Mononuclear cell (primary cell): ENCODE data around the gene GLIPR1. TPM values are rescaled to one million over a fixed set of nuclear protein-coding genes. Genes with fewer than 3 reads are reported as not detected.

Experiments used
- H3K27me3 ChIP-seq: 2 replicates; pipeline ENCODE4 v1.6.0; 2011; ENCODE audit warnings: low read length, control low read depth; ENCODE audit not compliant: insufficient read depth
- H3K4me1 ChIP-seq: 2 replicates; pipeline ENCODE4 v1.5.1; 2011; ENCODE audit warnings: mild to moderate bottlenecking, low read length, control low read depth; ENCODE audit not compliant: insufficient read depth
- H3K4me3 ChIP-seq: 2 replicates; pipeline ENCODE4 v1.5.1; 2011; ENCODE audit warnings: mild to moderate bottlenecking, low read length, moderate library complexity
- H3K9me3 ChIP-seq: 2 replicates; pipeline ENCODE4 v1.5.1; 2011; ENCODE audit warnings: low read depth, mild to moderate bottlenecking, control low read depth, low read length
- total RNA-seq: library from RNA; depleted of rRNA; stranded (reverse); fragments of >200 nt; gene quantifications from one replicate; pipeline ENCODE4 v1.2.3, GENCODE V29; 2012

The GLIPR1 gene
- total RNA-seq, 1 donor: 92.7 TPM

DNA sequence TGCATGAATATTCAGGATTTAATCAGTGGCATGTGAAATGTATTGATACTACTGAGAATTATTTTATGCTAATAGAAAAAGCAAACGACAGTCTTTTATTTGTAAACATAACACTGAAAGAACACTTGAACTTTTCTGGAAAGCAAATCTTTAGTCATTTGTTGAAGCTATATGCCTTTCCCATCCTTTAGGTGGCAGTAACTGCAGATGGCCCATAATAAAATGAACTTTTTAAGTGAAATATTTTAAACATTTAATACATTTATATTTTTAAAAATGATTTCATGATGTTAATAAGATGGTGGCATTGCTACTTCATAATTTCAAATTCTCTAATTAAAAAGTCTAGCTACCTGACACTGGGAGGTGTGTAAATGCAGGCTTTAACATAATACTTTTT, 44.7 kb downstream of the GLIPR1 start:
- no peaks in the 10 kb centered on the region for H3K27me3 ChIP-seq
- no peak overlapping the region for H3K4me3 ChIP-seq
- no peaks in the 10 kb centered on the region for H3K9me3 ChIP-seq
- H3K4me1 ChIP-seq: no peaks in the 10 kb centered on the region

DNA sequence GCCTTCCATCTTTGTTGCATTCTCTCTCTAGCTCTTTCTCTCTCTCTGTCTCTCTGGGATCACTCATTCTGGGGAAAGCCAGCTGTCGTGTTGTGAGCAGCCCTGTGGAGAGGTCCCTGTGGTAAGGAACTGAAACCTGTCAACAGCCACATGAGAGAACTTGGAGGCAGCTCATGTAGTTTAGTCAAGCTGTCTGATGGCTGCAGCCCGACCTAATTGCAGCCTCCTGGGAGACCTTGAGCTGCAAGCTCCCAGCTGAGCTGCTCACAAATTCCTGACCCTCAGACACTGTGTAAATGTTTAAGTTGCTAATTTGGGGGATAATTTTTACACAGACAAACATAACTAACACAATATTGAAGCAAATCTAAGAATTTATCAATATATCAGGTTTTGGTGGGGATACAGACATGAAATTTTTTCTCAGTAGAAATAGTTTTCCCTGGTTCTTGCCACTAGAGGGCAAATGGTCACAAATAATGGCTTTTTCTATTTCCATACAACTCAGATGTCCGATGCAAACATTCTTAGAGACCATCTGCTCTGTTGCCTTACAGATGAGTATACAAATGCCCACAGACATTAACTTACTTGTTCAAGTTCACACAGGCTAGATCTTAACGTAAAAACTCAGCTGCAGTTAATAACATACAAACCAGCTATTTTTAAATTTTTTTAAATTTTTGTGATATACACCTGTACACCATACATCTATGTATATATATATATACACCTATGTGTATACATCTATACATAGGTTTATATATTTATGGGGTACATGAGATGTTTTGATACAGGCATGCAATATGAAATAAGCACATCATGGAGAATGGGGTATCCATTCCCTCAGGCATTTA, 46.3 kb downstream of the GLIPR1 start:
- Histone ChIP-seq H3K4me1 (no peaks in the 10 kb centered on the region), H3K4me3 (no peak overlapping the region), H3K9me3 (no peaks in the 10 kb centered on the region), H3K27me3 (peaks cover 4% of the 10 kb centered on the region)

DNA sequence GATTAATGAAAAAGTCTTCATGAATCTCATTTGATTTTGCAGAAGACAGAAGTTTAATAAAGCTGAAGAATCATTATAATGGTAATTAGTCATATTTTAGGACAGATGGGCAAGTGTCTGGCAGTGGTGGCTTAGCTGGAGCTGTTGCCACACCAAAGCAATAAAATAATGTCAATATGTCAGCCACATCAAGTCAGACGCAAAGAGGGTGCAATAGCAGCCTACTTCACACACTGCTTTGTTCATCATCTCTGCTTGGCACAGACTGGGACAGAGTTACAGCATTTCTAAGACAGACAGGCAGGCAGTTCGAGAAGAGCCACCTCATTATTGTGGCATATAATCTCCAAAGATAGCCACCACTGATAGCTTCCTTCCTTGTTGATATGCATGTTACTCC, 47.7 kb downstream of the GLIPR1 start:
- H3K27me3 ChIP-seq: peaks cover 8% of the 10 kb centered on the region
- no peaks in the 10 kb centered on the region for H3K9me3 ChIP-seq
- H3K4me1 ChIP-seq: no peaks in the 10 kb centered on the region
- H3K4me3 ChIP-seq: no peak overlapping the region

DNA sequence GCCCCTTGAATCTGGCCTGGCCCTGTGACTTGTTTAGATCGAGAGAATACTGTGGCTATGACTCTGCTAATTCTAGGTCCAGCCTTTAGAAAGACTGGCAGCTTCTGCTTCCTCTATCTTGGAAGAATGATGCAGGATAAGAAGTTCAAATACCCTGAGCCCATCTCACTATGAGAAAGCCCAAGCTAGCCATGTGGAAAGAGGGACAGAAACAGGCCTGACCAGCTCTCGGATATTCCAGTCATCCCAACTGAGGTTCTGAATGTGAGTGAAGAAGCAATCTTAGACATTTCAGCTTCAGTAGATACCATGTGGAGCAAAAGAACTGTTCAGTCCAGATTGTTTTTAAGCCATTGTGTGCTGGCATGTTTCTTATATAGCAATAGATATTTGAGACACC, 48.1 kb downstream of the GLIPR1 start:
- Histone ChIP-seq H3K9me3 (no peaks in the 10 kb centered on the region), H3K4me3 (no peak overlapping the region), H3K27me3 (peaks cover 8% of the 10 kb centered on the region), H3K4me1 (no peaks in the 10 kb centered on the region)

DNA sequence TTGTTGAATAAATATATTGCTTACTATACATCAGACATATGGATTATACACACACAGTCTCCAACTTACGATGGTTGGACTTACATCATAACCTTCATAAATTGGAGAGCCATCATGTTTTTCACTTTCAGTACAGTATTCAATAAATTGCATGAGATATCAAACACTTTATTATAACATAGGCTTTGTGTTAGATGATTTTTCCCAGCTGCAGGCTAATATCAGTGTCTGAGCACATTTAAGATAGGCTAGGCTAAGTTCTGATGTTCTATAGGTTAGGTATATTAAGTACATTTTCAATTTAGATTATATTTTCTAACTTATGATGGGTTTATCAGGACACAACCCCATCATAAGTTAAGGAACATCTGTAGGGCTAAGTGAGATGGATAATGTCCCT, 48.8 kb downstream of the GLIPR1 start:
- H3K9me3 ChIP-seq: no peaks in the 10 kb centered on the region
- peaks cover 8% of the 10 kb centered on the region for H3K27me3 ChIP-seq
- H3K4me1 ChIP-seq: no peaks in the 10 kb centered on the region
- H3K4me3 ChIP-seq: no peak overlapping the region

DNA sequence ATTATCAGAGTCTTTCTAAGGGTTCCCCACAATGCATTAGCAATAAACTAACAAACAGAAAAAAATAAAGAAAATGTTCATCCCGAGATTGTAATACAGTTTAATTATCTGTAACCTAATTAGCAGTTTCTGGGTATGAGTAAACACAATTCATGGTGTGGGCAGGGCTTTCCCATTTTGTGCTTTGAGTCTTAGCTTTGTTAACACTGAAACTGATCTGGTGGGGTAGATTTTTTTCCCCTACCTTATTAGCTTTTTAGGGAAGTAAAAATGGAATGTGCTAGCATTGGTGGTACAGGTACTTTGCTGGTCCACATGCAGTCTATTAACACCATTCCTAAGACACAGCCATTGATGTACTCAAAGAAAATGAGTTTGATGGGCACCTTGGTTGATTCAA, 49.3 kb downstream of the GLIPR1 start:
- no peaks in the 10 kb centered on the region for H3K4me1 ChIP-seq
- peaks cover 8% of the 10 kb centered on the region for H3K27me3 ChIP-seq
- H3K4me3 ChIP-seq: no peak overlapping the region
- no peaks in the 10 kb centered on the region for H3K9me3 ChIP-seq

DNA sequence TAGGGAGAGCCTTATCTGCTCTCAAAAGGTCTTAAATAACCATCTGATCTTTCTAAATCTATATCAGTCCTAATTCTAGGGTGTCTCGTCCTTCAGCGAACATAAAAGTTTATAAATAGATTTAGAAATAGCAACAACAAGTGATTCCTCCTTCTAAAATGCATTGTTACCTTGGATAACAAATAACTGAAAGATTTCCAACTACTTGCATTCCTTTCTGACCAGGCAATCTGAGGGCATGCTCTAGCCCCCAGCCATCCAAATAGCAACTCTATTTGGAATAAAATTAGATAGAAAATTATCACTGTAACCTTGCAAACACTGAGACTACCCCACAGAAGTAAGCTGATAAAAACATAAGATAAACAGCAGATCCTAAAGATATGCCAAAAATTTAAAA, 52.7 kb downstream of the GLIPR1 start:
- Histone ChIP-seq H3K9me3 (no peaks in the 10 kb centered on the region), H3K27me3 (peaks cover 8% of the 10 kb centered on the region), H3K4me1 (no peaks in the 10 kb centered on the region), H3K4me3 (no peak overlapping the region)

DNA sequence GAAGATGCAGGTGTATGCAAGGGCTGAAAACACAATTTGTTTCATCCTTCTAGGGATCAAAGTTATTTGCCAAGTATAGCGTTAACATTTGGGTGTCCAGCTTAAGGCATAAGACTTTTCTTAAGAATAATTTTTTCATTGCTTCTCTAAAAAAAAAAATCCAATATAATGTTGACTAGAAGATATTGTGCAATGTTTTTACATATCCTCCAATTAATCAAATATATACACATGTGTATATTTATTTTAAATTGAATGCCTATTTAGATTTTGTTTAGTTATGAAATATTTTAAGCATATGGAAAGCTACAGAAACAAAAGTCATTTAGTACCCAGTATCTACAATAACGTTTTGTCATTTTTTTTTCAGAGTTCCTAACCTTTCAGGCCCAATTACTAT, 59.3 kb downstream of the GLIPR1 start:
- no peaks in the 10 kb centered on the region for H3K9me3 ChIP-seq

DNA sequence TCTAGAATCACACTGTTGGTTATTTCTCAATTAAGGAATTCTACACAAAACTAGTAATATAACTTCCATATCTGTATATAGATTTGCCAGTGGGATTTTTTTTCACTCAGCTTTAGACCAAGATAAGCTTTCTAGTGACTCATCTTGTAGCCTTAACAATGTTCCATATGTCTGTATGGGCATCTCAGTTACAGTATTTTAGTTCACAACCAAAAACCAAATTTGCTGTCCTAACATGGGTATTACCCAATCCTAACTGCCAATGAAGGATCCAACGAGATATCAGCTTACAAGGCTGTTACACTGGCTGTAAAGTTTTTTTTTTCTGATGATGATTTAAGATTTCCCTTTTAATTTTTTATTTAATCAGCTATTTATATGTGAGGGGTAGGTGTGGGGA, 62.4 kb downstream of the GLIPR1 start:
- Histone ChIP-seq H3K9me3 (no peaks in the 10 kb centered on the region), H3K4me1 (no peaks in the 10 kb centered on the region), H3K27me3 (peaks cover 10% of the 10 kb centered on the region), H3K4me3 (no peak overlapping the region)

More for the DNA sequence above, 59.3 kb downstream of the GLIPR1 start:
- Histone ChIP-seq H3K27me3 (peaks cover 10% of the 10 kb centered on the region), H3K4me1 (no peaks in the 10 kb centered on the region), H3K4me3 (no peak overlapping the region)

DNA sequence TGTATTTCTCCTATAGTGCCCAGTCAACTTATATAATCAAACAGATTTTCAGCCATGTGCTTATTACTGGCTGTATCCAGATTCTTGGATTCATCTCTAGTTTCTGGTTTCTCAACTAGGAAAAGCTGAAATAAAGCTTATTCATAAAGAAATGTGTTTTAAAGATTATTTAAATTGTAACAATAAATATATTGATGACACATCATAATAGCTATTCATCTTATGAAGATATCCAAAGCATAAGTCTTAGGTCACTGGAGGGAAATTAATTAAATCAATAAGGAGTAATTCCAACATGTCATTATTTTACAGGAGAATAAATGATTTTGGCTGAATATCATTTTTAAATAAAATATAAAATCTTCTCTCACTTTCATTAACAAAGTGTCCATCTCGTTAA, 63.0 kb downstream of the GLIPR1 start:
- H3K4me3 ChIP-seq: no peak overlapping the region
- peaks cover 10% of the 10 kb centered on the region for H3K27me3 ChIP-seq
- H3K9me3 ChIP-seq: no peaks in the 10 kb centered on the region
- no peaks in the 10 kb centered on the region for H3K4me1 ChIP-seq

DNA sequence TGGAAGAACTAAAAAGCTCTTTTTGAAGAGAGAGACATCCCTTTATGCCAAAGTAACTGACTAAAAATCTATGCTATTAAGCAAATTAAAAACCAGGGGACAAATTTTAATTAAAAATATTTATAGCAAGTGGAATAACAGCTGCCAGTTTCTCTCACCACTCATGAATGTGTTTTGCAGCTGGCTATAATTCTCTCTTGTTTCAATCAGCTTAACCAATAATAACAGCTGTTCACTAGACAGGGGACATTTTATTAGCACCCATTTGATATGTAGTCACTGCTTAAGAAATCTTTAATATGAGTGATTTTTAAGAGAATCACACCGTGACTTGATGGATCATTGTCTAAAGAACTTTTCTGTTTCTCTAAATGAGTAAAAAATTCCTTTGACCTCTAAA, 65.1 kb downstream of the GLIPR1 start:
- Histone ChIP-seq H3K4me3 (no peak overlapping the region), H3K9me3 (no peaks in the 10 kb centered on the region), H3K27me3 (peaks cover 10% of the 10 kb centered on the region), H3K4me1 (no peaks in the 10 kb centered on the region)

DNA sequence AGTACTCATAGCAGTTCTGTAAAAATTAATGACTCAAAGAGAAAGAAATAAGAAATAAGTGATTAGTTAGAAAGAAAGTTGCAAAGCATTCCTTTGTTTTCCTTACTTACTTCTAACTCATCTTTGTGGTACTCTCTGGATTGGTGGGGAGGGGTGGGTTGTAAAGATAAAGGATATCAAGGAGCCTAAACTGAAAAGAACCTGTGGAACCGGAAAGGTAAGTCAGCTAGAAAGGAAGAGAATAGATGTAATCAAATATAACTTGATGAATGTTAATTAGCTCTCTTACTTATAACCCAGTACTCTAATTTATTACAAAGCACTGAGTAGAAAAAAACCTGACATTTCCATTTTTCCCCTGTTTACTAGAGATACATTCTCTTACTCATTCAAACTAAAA, 68.3 kb downstream of the GLIPR1 start:
- Histone ChIP-seq H3K4me3 (no peak overlapping the region), H3K4me1 (no peaks in the 10 kb centered on the region), H3K9me3 (no peaks in the 10 kb centered on the region), H3K27me3 (peaks cover 4% of the 10 kb centered on the region)

DNA sequence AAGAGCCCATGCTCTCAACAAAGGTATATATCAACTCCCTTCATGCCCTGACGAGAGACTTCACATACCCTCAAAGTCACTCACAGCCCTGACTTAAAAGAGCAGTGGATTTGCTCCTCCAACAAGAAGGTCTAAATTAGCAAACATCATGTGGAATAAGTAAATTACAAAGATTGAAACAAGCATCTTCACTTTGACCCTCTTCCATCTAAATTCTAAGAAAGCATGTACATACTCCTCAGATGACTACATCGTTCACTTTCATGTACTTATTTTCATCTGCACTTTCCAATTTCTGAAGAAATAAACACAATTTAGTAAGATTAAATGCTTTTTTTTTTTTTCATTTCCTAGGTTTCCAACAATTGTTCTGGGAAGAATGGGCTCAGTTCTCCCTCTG, 69.4 kb downstream of the GLIPR1 start:
- Histone ChIP-seq H3K4me3 (no peak overlapping the region), H3K9me3 (no peaks in the 10 kb centered on the region), H3K27me3 (no peaks in the 10 kb centered on the region), H3K4me1 (no peaks in the 10 kb centered on the region)

DNA sequence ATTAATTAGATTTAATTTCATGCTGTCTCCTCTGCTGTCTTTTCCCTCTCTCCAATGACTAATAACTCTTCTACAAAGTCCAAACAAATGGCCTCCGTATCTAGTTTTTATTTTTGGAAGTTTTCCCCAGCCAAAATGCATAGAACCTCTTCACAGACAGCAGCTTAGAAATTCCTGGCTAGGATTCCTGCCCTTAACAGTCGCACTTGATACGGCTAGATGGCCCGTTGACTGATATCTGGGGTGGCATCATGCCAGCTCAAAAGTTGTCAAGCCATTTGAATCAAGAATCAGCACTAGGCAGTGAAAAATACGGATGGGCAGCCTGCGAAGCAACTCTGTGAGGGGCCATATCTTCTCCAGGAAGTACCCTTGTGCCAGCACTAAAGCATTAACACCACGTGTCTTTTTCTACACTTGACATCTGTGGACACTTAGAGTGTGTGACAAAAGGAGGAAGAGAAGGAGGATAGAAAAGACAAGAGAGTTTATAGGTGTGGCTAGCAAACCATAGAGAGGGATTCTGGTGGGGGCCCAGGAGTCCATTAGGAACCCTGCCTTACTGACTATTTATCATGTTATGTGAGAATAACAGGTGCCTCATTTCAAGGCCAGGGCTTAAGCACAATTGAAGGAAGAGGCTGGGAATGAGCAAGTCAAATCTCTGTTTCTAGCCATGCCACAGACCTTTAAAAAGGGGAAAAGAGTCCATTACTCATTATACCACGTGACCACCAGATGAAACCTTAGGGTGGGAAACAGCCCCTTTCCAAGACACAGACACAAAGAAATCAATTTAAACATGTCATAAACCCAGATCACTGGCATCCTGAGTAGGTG, 70.1 kb downstream of the GLIPR1 start:
- no peaks in the 10 kb centered on the region for H3K4me1 ChIP-seq
- H3K4me3 ChIP-seq: no peak overlapping the region
- H3K27me3 ChIP-seq: no peaks in the 10 kb centered on the region
- no peaks in the 10 kb centered on the region for H3K9me3 ChIP-seq

DNA sequence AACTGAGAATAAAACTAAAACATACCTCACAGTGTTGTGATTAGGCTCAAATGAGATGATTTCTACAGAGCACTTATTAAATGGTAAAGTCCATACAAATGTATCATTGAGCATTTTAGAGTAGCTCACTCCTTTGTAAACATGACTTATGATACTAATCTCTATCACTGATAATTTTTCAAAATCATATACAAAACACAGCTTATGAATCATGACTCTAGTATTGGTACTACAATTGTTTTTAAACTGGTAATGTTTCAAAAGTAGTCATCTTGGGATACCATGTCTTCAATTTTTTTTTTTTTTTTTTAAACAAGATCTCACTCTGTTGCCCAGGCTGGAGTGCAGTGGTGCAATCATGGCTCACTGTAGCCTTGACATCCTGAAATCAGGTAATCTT, 70.9 kb downstream of the GLIPR1 start:
- Histone ChIP-seq H3K9me3 (no peaks in the 10 kb centered on the region), H3K4me3 (no peak overlapping the region), H3K4me1 (no peaks in the 10 kb centered on the region), H3K27me3 (no peaks in the 10 kb centered on the region)
